HepG2 (cell line): ENCODE results near the gene GPR107. TPM values are rescaled to one million over a fixed set of nuclear protein-coding genes. Genes with fewer than 3 reads are reported as not detected.
A peak's percentile ranks its signal among the peaks of the same experiment; 100 is the strongest.

Experiments
- AGO2 ChIP-seq: fragments of 200-400 bp; formaldehyde crosslinking; optimal IDR thresholded peaks from 2 replicates; pipeline ENCODE3; 2017; ENCODE audit warnings: mild to moderate bottlenecking, low read depth, low read length, moderate library complexity
- EHMT2 ChIP-seq: fragments of 200-600 bp; sonication (generic); IDR thresholded peaks from 2 replicates; pipeline ENCODE4 v1.7.0; 2017; ENCODE audit warnings: antibody characterized with exemption, low read depth, low read length, borderline replicate concordance
- EP300 ChIP-seq, 3 experiments: sonication (generic) in 1 of 3; formaldehyde crosslinking in 1 of 3; IDR thresholded peaks; 2 replicates each; pipeline versions ENCODE4 v1.5.1 to v1.6.1; 2011 to 2020; ENCODE audit warnings: low read depth in 2 of 3, low read length in 2 of 3, borderline replicate concordance in 1 of 3, improper control_type of control experiment in 1 of 3, mild to moderate bottlenecking in 1 of 3, missing genetic modification reagents in 1 of 3, moderate library complexity in 1 of 3
- GLI4 ChIP-seq: sonication (generic); formaldehyde crosslinking; IDR thresholded peaks from 2 replicates; pipeline ENCODE4 v1.5.1; 2020; ENCODE audit warnings: missing genetic modification reagents, mild to moderate bottlenecking, moderate library complexity, borderline replicate concordance
- MAFF ChIP-seq: IDR thresholded peaks from 2 replicates; pipeline ENCODE4 v1.6.1; 2011; ENCODE audit warnings: low read depth, low read length, improper control_type of control experiment
- NR2F2 ChIP-seq: IDR thresholded peaks from 2 replicates; pipeline ENCODE4 v1.6.1; 2012; ENCODE audit warnings: low read depth, inconsistent platforms, borderline replicate concordance
- SRF ChIP-seq: IDR thresholded peaks from 2 replicates; pipeline ENCODE4 v1.6.1; 2011; ENCODE audit warnings: mild to moderate bottlenecking, low read depth, low read length, moderate library complexity
- SRSF9 ChIP-seq: fragments of 200-400 bp; formaldehyde crosslinking; IDR thresholded peaks from 2 replicates; pipeline ENCODE4 v1.6.1; 2018; ENCODE audit warnings: borderline replicate concordance, mild to moderate bottlenecking, low read depth, low read length; ENCODE audit not compliant: insufficient read depth, poor library complexity, severe bottlenecking
- UBTF ChIP-seq: sonication (generic); formaldehyde crosslinking; IDR thresholded peaks from 2 replicates; pipeline ENCODE4 v1.4.0; 2020; ENCODE audit warnings: mild to moderate bottlenecking, missing genetic modification reagents
- ZNF317 ChIP-seq: sonication (generic); formaldehyde crosslinking; IDR thresholded peaks from 2 replicates; pipeline ENCODE4 v1.5.0; 2020; ENCODE audit warnings: mild to moderate bottlenecking, missing genetic modification reagents
- ZNF318 ChIP-seq: sonication (generic); formaldehyde crosslinking; IDR thresholded peaks from 2 replicates; pipeline ENCODE4 v1.4.0; 2020; ENCODE audit warnings: mild to moderate bottlenecking, missing genetic modification reagents
- ZNF558 ChIP-seq: sonication (generic); formaldehyde crosslinking; IDR thresholded peaks from 2 replicates; pipeline ENCODE4 v1.9.0; 2022; ENCODE audit warnings: mild to moderate bottlenecking, missing genetic modification reagents, borderline replicate concordance
- ZNF570 ChIP-seq: sonication (generic); formaldehyde crosslinking; IDR thresholded peaks from 2 replicates; pipeline ENCODE4 v1.4.0; 2020; ENCODE audit warnings: mild to moderate bottlenecking, missing genetic modification reagents, borderline replicate concordance
- ZNF816 ChIP-seq: sonication (generic); formaldehyde crosslinking; IDR thresholded peaks from 2 replicates; pipeline ENCODE4 v1.8.0; 2022; ENCODE audit warnings: missing genetic modification reagents, mild to moderate bottlenecking, borderline replicate concordance
- polyA plus RNA-seq, 8 experiments: library from polyadenylated mRNA; depleted of rRNA in 3 of 8; stranded (reverse) in 7 of 8; unstranded in 1 of 8; fragments of >200 nt; fragmentation: Illumina TruSeq in 4 of 8; extraction: Trizol in 4 of 8; gene quantifications; 2 replicates each; pipeline versions ENCODE4 v1.2.1 to v1.2.3, GENCODE V29; 2011 to 2016; ENCODE audit warnings: low read depth in 4 of 8, missing spikeins in 1 of 8, mixed read lengths in 1 of 8; ENCODE audit not compliant: insufficient read depth in 1 of 8
- total RNA-seq, 5 experiments: library from RNA; depleted of rRNA; stranded (reverse); fragments of >200 nt; fragmentation: Illumina TruSeq; extraction: Trizol; gene quantifications; 2 replicates each; pipeline ENCODE4 v1.2.3, GENCODE V29; 2016; ENCODE audit warnings: low read depth in 1 of 5
- TF ChIP-seq, protein P1 (sequence below): sonication (generic); formaldehyde crosslinking; IDR thresholded peaks from 2 replicates; pipeline ENCODE4 v1.8.1; 2023; ENCODE audit warnings: missing genetic modification reagents, inconsistent platforms, borderline replicate concordance

The GPR107 gene
- total and polyA plus RNA-seq, 2 of the 13 experiments (the other 11 are each of a cell fraction or from before 2014, with no cell fraction given): 22.5 to 24.4 TPM

DNA sequence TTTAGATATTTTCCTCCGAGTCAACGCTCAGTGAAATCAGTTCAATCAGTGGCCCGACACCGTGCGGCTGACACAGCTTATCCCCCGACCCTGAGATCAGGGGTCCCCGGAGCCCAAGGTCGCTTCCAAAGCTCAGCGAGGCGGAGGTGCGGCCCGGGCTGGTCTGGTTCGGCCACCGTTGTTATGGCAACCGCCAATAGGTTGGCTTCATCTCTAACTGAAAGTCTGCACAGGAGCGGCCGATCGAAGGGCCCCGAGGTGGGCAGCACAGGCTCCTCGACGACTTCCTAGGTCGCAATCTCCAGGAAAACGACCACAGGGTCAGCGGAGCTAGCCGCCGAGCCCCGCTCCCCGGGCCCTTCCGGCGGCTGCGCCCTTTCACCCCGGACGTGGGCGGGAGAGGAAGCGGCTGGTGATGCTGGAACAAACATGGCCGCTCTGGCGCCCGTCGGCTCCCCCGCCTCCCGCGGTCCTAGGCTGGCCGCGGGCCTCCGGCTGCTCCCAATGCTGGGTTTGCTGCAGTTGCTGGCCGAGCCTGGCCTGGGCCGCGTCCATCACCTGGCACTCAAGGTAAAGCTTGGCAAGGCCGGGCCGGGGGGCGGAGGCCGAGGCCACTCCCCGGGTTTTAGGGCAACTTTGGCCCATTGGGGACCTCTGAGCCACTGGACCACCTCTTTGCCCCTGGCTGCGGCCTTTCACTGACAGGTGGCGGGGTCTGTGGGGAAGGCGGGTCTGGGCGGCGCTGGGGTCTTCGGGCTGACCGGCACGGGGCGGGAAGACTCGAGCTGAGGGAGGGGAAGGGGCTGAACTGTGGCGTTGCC, at the start of gene GPR107 (continued):
- TF ChIP-seq, protein P1, sequence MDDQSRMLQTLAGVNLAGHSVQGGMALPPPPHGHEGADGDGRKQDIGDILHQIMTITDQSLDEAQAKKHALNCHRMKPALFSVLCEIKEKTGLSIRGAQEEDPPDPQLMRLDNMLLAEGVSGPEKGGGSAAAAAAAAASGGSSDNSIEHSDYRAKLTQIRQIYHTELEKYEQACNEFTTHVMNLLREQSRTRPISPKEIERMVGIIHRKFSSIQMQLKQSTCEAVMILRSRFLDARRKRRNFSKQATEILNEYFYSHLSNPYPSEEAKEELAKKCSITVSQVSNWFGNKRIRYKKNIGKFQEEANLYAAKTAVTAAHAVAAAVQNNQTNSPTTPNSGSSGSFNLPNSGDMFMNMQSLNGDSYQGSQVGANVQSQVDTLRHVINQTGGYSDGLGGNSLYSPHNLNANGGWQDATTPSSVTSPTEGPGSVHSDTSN (CRISPR knock-in tag): no peak
- TF ChIP-seq SRSF9 (no peak), EP300 (IDR thresholded peaks at IDR 0.05; ENCODE audit: low read depth in 2 of 2, low read length in 2 of 2) (0 out of 4 replicates have a peak, but pooled peaks of 1 of the 2 experiments have one; percentile 27), EP300 (CRISPR knock-in tag; IDR thresholded peaks at IDR 0.05; ENCODE audit: borderline replicate concordance) (no peak), GLI4 (peak; percentile 84; the same call in 1 of the 2 replicates), ZNF317 (CRISPR knock-in tag) (0 out of 2 replicates have a peak, but pooled peaks have one; percentile 46), ZNF570 (CRISPR knock-in tag) (no peak), ZNF318 (0 out of 2 replicates have a peak, but pooled peaks have one; percentile 28), ZNF558 (CRISPR knock-in tag) (no peak), MAFF (no peak), ZNF816 (peak; percentile 64; the same call in 1 of the 2 replicates), EHMT2 (no peak), SRF (no peak), NR2F2 (0 out of 2 replicates have a peak, but pooled peaks have one; percentile 26), AGO2 (peak; percentile 66), UBTF (peak; percentile 70)
